Epithelial cell of proximal tubule (primary cell): ENCODE measurements around the gene KCNK10. TPM values are rescaled to one million over a fixed set of nuclear protein-coding genes. Genes with fewer than 3 reads are reported as not detected.

Experiments
- DNase-seq: peaks from one replicate; pipeline ENCODE4 v3.0.0-alpha.2; 2011; ENCODE audit warnings: low read depth
- H3K4me3 ChIP-seq: 2 replicates; pipeline ENCODE4 v1.5.1; 2011; ENCODE audit warnings: low read depth, mild to moderate bottlenecking, low read length
- CTCF ChIP-seq: conservative IDR thresholded peaks from 2 replicates; pipeline ENCODE4 v1.5.1; 2012; ENCODE audit warnings: low read depth, mild to moderate bottlenecking, low read length
- total RNA-seq: library from RNA; depleted of rRNA; stranded (reverse); fragments of >200 nt; gene quantifications from 2 replicates; pipeline ENCODE4 v1.2.3, GENCODE V29; 2015

Gene KCNK10
- total RNA-seq, 1 donor from 2014 or later, result 4.2 TPM

- no peak for TF ChIP-seq CTCF
- H3K4me3 ChIP-seq, result no peak overlapping the region
- no peak for DNase-seq
These were observed 143.4 kb downstream of the KCNK10 start for GRCh38 chr14:88179716-88180115.

- no peak overlapping the region for H3K4me3 ChIP-seq
- TF ChIP-seq CTCF, result no peak
- DNase-seq, result no peak
These were observed 152.7 kb downstream of the KCNK10 start for GRCh38 chr14:88170333-88170732.

GRCh38 chr14:88168498-88169165 lies 154.4 kb downstream of the KCNK10 start:
- no peak overlapping the region for H3K4me3 ChIP-seq
- peak; percentile 87 for TF ChIP-seq CTCF
- DNase-seq, result no peak

- no peak overlapping the region for H3K4me3 ChIP-seq
- DNase-seq, result no peak
- no peak for TF ChIP-seq CTCF
These were observed 155.0 kb downstream of the KCNK10 start for GRCh38 chr14:88168025-88168424.

- peak; percentile 7 for DNase-seq
- H3K4me3 ChIP-seq, result no peak overlapping the region
- TF ChIP-seq CTCF, result no peak
These were observed 156.5 kb downstream of the KCNK10 start for GRCh38 chr14:88166616-88167015.

- H3K4me3 ChIP-seq, result no peak overlapping the region
- no peak for TF ChIP-seq CTCF
- no peak for DNase-seq
These were observed 158.0 kb downstream of the KCNK10 start for GRCh38 chr14:88164906-88165534.
